Measurements from ENCODE around the gene MRPL47.
"Not testable (repeated sequence)": the region's sequence is repeated elsewhere in the genome, so short reads cannot be mapped to it uniquely, and the experiment has no call there.

The MRPL47 gene

DNA sequence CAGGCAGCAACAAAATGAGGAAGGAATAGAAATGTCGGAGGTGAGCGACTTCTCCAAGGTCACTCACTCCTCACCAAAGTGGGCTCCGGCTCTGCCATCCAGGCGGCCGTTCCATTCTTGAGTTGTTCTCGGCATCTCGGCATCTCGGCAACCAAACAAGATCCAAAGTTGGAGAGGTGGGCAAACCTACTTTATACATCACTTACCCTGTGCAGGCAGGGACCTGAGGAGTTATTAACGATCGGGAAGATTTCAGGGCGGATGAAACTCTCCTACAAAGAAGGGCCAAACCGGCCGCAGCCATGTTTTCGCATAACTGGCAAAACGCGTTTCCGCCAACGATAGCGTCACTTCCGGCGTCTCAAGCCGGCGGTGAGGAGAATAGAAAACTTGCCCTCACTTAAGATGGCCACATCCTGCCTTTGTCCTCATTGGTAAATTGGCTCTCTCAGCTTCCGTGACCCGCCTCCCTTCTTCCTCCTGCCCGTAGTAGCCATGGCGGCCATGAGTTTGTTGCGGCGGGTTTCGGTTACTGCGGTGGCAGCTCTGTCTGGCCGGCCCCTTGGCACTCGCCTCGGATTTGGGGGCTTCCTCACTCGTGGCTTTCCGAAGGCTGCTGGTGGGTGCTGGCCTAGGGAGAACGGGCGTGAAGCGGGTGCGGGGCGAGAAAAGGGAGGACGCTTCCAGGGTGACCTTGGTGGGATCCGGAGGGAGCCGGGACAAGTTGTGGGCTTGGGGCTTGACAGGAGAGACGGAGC, at the start of gene MRPL47, which contains the start of gene NDUFB5:
MRPL47 (minus strand) TSS at position 318 of the 758 bp plus-strand sequence; CDS start at position 304, 14 bp downstream.
NDUFB5 (plus strand) TSS at position 474 of the 758 bp plus-strand sequence; CDS start at position 496, 22 bp downstream.
- DNase-seq (peak; percentile 91), ATAC-seq (peak; percentile 96)

- ATAC-seq (peak; percentile 72), DNase-seq (peak; percentile 67)
Observed at GRCh38 chr3:179653096-179653797, 48.8 kb upstream of the MRPL47 start.

GRCh38 chr3:179652447-179653095, 48.1 kb upstream of the MRPL47 start, which contains the start of gene USP13:
Gene USP13 (plus strand): TSS chr3:179653040. CDS start chr3:179653226, 186 bp downstream.
- peak; percentile 64 for ATAC-seq
- DNase-seq: peak; percentile 62

GRCh38 chr3:179651687-179652446, 47.4 kb upstream of the MRPL47 start:
- ATAC-seq (no peak), DNase-seq (no peak)

DNA sequence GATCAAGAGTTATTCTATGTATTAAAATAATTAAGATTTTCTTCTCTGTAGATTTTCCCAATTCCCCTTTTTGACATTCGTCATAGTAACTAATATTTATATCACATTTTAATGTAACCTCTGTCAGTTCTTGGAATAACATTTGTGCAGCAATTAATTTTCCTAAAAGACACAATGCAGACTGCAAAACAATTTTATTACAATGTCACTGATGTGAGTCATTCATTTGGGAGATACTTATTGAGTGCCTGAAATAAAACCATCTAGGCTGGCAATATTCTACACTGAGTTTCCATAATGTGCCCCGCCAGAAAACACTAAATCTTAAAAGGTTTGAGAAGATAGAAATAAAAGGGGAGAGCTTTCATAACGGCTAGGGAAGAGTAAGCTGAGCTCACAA, 41.7 kb upstream of the MRPL47 start:
- DNase-seq (no peak), ATAC-seq (no peak)

DNA sequence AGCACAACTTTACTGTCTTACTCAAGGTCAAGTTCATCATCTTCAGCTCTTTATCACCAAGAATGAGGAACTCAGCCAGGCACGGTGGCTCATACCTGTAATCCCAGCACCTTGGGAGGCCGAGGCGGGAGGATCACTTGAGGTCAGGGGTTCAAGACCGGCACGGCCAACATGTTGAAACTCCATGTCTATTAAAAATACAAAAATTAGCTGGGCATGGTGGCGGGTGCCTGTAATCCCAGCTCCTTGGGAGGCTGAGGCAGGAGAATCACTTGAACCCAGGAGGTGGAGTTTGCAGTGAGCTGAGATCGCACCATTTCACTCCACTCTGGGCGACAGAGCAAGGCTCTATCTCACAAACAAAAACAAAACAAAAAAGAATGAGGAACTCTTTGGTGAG, 39.4 kb upstream of the MRPL47 start:
- not testable (repeated sequence) for ATAC-seq, DNase-seq

DNA sequence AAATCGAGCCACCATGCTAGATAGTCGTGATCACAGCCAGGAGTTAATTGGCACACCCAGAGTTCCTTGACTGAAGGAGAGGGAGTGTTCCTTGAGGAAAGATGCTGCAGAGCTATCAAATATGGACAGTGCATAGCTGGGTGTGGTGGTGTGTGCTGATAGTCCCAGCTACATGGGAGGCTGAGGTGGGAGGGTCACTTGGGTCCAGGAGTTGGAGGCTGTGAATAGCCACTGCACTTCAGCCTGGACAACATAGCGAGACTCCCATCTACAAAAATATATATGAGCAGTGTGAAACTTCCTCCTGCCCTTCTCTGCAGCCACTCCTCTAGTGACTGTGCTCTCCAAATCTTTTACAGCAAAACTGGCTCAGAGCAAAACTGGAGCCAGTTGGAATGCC, 38.4 kb upstream of the MRPL47 start:
- ATAC-seq: no peak

GRCh38 chr3:179640469-179640868, 36.0 kb upstream of the MRPL47 start:
- no peak for ATAC-seq

More for the DNA sequence above, 38.4 kb upstream of the MRPL47 start:
- no peak for DNase-seq

GRCh38 chr3:179630753-179631451, 26.5 kb upstream of the MRPL47 start:
- DNase-seq (no peak), ATAC-seq (no peak)

More at GRCh38 chr3:179640469-179640868, 36.0 kb upstream of the MRPL47 start:
- DNase-seq: no peak

DNA sequence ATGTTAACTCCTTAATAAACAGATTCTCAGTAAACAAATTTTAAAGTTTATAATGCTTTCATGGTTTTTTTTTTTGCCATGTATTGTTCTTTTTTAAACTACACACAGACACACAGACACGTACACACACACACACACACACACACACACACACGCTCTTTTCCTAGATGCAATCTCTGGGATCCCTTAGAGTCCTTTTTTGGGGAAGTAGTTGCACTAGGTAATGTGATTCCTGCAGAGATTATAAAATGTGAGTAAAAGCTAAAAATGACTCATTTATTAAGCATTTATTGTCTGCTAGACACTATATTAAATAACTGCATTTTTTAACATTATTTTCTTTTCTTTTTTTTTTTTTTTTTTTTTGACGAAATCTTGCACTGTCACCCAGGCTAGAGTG, 20.0 kb upstream of the MRPL47 start:
- ATAC-seq (no peak), DNase-seq (no peak)

GRCh38 chr3:179622023-179622422, 17.6 kb upstream of the MRPL47 start:
- DNase-seq (no peak), ATAC-seq (no peak)

GRCh38 chr3:179615458-179616173, 11.2 kb upstream of the MRPL47 start:
- DNase-seq: no peak
- ATAC-seq: no peak

- ATAC-seq (no peak), DNase-seq (no peak)
Observed at GRCh38 chr3:179613807-179614206, 9.4 kb upstream of the MRPL47 start.

DNA sequence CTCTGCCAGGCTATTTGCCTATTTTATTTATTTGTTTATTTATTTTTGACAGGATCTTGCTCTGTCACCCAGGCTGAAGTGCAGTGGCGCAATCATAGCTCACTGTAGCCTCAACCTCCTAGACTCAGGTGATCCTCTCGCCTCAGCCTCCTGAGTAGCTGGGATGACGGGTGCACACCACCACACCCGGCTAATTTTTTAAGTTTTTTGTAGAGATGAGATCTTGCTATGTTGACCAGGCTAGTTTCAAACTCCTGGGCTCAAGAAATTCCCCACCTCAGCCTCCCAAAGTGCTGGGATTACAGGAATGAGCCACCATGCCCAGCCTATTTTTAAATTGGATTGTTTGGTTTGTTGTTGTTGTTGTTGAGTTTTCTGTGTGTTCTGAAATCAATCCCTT, 5.6 kb upstream of the MRPL47 start:
- ATAC-seq (no peak), DNase-seq (no peak)

DNA sequence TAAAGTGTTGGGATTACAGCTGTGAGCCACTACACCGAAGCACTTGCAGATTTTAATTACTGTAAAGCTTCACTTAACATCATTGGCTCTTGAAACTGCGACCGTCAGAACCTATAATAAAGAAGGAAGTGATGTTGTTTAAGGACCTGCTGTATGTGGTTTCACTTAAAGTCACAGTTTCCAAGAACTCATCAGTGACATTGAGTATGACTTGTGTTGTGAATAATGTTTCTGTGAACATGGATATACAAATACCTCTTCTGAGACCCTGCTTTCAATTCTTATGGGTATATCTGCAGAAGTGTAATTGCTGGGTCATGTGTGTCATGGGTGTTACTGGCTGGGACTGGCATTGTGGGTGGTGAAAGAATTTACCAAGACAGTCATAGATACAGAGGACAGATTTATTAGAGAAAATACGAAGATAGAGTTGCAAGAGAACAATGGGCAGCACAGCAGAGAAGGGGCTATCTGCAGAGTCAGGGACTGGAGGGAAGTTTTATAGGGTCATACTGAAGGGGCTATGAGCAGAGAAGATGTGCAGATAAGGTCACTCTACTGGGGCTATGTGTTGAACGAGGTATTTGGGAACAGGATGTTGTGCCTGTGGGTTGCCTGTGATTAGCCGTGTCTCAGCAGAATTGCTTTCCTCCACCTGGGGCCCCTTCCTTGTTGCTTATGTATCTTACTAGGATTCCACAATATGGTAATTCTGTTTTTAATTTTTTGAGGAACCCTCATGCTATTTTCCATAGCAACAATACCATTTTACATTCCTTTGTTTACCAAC, 4.7 kb upstream of the MRPL47 start:
- ATAC-seq (peak; percentile 73), DNase-seq (no peak)

DNA sequence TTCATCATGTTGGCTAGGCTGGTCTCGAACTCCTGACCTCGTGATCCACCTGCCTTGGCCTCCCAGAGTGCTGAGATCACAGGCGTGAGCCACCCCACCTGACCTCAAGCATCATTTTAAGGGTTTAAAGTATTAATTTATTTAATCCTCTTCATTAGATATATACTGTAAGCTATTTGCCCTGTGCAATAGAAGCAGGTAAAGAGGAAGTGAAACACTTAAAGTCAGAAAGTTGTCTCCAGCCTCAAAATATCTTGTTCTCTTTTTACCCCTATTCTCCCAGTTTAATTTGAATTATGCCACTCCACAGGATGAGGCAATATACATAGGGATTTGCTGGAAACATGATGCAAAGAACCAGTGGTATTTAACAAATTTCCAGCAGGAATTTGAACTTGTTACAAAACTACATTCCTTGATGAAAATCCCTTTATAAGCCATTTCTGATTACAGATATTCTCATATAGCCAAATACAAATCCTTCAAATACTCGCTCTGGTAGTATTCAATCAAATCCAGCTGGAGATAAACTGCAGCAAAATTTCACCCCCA, 2.2 kb upstream of the MRPL47 start:
- ATAC-seq (no peak), DNase-seq (no peak)

DNA sequence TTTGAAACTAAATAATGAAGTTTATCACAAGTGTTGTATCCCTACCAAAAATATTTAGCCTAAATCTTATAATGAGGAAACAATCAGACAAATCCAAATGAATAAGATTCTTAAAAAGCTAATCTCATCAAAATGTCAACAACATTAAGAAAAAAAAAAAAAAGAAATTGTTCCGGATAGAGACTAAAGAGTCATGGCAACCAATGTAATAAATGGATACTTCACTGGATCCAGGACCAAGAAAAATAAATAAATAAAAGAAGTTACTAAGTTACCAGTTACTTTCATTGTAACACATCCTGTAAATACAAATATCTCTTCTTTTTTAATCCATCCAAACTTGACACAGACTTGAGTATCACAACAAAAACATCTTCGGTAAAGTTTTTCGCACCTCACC, 607 bp downstream of the MRPL47 start:
- ATAC-seq: no peak
- no peak for DNase-seq

- DNase-seq (no peak), ATAC-seq (no peak)
Observed at GRCh38 chr3:179603321-179603720, 1.1 kb downstream of the MRPL47 start.

DNA sequence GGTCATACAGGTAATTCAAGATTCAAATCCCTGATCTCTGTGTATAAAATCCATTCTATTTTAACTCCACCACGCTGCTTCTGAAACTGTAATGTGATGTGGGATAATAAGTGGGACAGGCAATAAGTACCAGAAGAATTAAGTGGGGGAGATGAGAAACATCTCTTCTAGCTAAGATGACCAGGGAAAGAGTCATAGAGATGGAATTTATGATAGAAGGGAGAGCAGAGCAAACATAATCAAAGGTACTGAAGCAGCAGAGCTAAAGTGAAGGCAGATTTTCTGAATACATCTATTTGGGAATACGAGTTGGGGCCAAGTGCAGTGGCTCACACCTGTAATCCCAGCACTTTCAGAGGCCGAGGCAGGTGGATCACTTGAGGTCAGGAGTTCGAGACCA, 4.9 kb downstream of the MRPL47 start:
- no peak for ATAC-seq
- DNase-seq: no peak

DNA sequence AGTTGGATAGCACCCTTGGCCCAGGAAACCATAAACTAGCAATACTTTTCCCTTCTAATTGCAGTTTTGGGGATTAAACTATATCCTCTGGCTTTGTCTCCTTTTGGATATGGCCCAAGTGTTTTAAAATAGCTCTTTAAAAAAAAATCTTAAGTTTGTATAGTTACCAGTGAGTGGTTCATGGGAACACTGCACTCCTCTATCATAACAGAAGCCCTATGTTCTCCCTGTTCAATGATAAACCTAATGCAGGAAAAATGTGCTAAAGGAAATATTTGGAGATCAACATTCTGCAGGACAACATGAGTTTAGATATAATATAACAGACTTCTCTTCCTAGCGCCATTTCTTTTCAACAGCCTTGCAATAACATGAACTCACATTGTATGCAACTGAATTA, 13.1 kb downstream of the MRPL47 start:
- ATAC-seq (no peak), DNase-seq (no peak)

Measured in stimulated activated naive CD8-positive, alpha-beta T cell treated with anti-CD3 and anti-CD28 coated beads, Interleukin-15, Interleukin-2, amounts not matched to agents 100 U/mL and 50 U/mL, for 24 hours (primary cell).